22Rv1 (cell line): ENCODE data around the gene RHOB.

Source experiments
- CTCF ChIP-seq: fragments of 450-650 bp; IDR thresholded peaks from 2 replicates; pipeline ENCODE4 v1.5.1; 2017; ENCODE audit warnings: mild to moderate bottlenecking
- ZFX ChIP-seq: fragments of 450-650 bp; IDR thresholded peaks from 2 replicates; pipeline ENCODE4 v1.6.1; 2017; ENCODE audit warnings: antibody characterized with exemption, borderline replicate concordance

DNA sequence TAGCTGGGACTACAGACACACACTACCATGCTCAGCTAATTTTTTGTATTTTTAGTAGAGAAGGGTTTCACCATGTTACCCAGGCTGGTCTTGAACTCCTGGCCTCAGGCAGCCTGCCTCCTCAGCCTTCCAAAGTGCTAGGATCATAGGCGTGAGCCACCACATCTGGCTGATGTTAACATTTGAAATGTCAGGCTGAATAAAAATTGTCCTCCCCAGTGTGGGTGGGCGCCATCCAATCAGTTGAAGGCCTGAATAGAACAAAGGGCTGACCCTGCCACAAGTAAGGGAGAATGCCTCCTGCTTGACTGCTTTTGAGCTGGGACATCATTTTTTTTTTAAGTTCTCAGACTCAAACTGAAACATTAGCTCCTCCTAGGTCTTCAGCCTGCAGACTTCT lies 21.0 kb upstream of the RHOB start:
- no peak for TF ChIP-seq CTCF
- TF ChIP-seq ZFX = no peak
